Fibroblast of pulmonary artery (primary cell): Measurements from ENCODE around the gene HOXB1.
A peak's percentile ranks its signal among the peaks of the same experiment; 100 is the strongest.
"Not testable (repeated sequence)": the region's sequence is repeated elsewhere in the genome, so short reads cannot be mapped to it uniquely, and the experiment has no call there.

Source experiments
- DNase-seq: peaks from one replicate; pipeline ENCODE4 v3.0.0-alpha.2; 2010; ENCODE audit warnings: low read depth
- H3K4me3 ChIP-seq: replicated peaks from 2 replicates; pipeline ENCODE4 v1.5.1; 2011; ENCODE audit warnings: low read depth, mild to moderate bottlenecking, control low read depth, low read length, moderate library complexity
- TF ChIP-seq, protein P1 (sequence below): IDR thresholded peaks from 2 replicates; pipeline ENCODE4 v1.5.1; 2011; ENCODE audit warnings: mild to moderate bottlenecking, control low read depth, low read length, inconsistent platforms; ENCODE audit errors: missing control alignments

Gene HOXB1

GRCh38 chr17:48513666-48514455 is 16.9 kb downstream of the HOXB1 start:
- DNase-seq = no peak
- no peak overlapping the region for H3K4me3 ChIP-seq
- TF ChIP-seq, protein P1, sequence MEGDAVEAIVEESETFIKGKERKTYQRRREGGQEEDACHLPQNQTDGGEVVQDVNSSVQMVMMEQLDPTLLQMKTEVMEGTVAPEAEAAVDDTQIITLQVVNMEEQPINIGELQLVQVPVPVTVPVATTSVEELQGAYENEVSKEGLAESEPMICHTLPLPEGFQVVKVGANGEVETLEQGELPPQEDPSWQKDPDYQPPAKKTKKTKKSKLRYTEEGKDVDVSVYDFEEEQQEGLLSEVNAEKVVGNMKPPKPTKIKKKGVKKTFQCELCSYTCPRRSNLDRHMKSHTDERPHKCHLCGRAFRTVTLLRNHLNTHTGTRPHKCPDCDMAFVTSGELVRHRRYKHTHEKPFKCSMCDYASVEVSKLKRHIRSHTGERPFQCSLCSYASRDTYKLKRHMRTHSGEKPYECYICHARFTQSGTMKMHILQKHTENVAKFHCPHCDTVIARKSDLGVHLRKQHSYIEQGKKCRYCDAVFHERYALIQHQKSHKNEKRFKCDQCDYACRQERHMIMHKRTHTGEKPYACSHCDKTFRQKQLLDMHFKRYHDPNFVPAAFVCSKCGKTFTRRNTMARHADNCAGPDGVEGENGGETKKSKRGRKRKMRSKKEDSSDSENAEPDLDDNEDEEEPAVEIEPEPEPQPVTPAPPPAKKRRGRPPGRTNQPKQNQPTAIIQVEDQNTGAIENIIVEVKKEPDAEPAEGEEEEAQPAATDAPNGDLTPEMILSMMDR = no peak

- no peak overlapping the region for H3K4me3 ChIP-seq
- TF ChIP-seq, protein P1 = no peak
- DNase-seq = no peak
Observed at GRCh38 chr17:48513097-48513496, 17.7 kb downstream of the HOXB1 start.

GRCh38 chr17:48510761-48511604 is 19.8 kb downstream of the HOXB1 start:
- TF ChIP-seq, protein P1 = no peak
- H3K4me3 ChIP-seq = no peak overlapping the region
- DNase-seq = peak; percentile 90

GRCh38 chr17:48510381-48510760 is 20.4 kb downstream of the HOXB1 start:
- DNase-seq = no peak
- no peak overlapping the region for H3K4me3 ChIP-seq
- TF ChIP-seq, protein P1 = no peak

DNA sequence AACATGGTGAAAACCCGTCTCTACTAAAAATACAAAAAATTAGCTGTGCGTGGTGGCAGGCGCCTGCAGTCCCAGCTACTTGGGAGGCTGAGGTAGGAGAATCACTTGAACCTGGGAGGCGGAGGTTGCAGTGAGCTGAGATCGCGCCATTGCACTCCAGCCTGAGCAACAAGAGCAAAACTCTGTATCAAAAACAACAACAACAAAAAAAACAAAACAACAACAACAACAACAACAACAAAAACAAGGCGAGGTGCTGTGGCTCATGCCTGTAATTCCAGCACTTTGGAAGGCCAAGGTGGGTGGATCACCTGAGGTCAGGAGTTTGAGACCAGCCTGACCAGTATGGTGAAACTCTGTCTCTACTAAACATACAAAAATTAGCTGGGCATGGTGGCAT is 21.1 kb downstream of the HOXB1 start:
- not testable (repeated sequence) for DNase-seq, H3K4me3 ChIP-seq

DNA sequence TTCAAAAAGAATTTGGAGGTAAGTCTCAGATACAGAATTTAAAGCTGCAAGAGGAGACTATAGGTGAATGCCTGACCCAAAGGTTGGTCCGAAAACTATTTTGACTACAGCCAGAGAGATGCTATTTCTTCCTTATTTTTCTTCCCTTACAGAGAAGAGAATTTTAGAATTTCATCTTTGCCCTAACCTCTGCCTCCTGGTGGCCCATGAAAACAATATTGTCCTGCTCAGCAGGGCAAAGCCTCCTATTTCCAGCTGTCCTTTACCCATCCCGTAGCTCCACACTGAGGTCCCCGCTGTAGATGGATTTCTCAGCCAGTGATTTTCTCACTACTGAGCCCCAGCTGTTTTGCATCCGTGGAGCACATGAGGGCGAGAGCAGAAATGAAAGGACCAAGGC is 24.6 kb downstream of the HOXB1 start:
- no peak overlapping the region for H3K4me3 ChIP-seq
- no peak for DNase-seq
- TF ChIP-seq, protein P1 = peak; percentile 14

DNA sequence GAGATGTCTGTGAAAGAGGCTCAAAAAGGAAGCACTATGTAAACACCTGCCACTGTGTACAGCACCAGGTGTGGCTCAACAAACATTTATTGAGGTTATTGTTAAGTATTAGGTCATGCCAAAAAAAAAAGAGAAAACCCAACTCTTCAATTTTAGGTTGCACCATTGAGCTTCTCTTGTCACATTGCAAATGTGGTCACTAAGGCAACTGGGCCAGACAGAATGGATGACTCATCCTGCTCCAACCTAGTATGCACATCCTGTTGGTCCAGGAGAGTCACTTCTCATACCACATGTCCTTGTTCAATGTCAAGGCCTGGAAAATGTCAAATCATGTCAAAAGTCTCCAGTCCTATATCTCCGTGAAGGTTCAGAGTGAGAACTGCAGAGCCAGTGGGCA is 25.0 kb downstream of the HOXB1 start:
- TF ChIP-seq, protein P1 = no peak
- H3K4me3 ChIP-seq = no peak overlapping the region
- peak; percentile 92 for DNase-seq
